Mucosa of gallbladder (tissue), 1 donor: ENCODE results near the gene SMR3A. TPM values are rescaled to one million over a fixed set of nuclear protein-coding genes. Genes with fewer than 3 reads are reported as not detected.

Experiments used
- total RNA-seq: library from RNA; stranded (reverse); gene quantifications from one replicate; pipeline ENCODE4 v1.2.1, GENCODE V29; 2021
- donor health status: DM: no; HTN: no; CAD: no.

SMR3A gene
- total RNA-seq, 1 donor from 2014 or later, result not detected

Other genes starting within 250 kb of the SMR3A start
- gene PRR27, start 206.5 kb upstream of the SMR3A start, total RNA-seq, result not detected
- gene ODAM, start 165.0 kb upstream of the SMR3A start, total RNA-seq, result not detected
- gene FDCSP, start 134.6 kb upstream of the SMR3A start, total RNA-seq, result not detected
- not detected for gene CSN3, start 118.2 kb upstream of the SMR3A start, total RNA-seq
- gene CABS1, start 25.8 kb upstream of the SMR3A start, total RNA-seq, result not detected
- not detected for gene SMR3B, start 22.4 kb downstream of the SMR3A start, total RNA-seq
- gene OPRPN, start 37.2 kb downstream of the SMR3A start, total RNA-seq, result not detected
- not detected for gene MUC7, start 111.4 kb downstream of the SMR3A start, total RNA-seq
- not detected for gene AMTN, start 157.8 kb downstream of the SMR3A start, total RNA-seq
- not detected for gene AMBN, start 231.5 kb downstream of the SMR3A start, total RNA-seq